SU-DHL-6 (cell line): ENCODE data around the gene CGB2.

Experiments
- H2AFZ ChIP-seq: fragments of 200-600 bp; sonication (generic); 2 replicates; pipeline ENCODE4 v1.6.1; 2014; ENCODE audit warnings: low read depth, mild to moderate bottlenecking, moderate library complexity, mixed read lengths, antibody characterized with exemption, low read length; ENCODE audit not compliant: severe bottlenecking
- H3F3A ChIP-seq: fragments of 200-600 bp; shearing (Covaris generic); 2 replicates; pipeline ENCODE4 v1.6.0; 2016; ENCODE audit warnings: antibody characterized with exemption, mild to moderate bottlenecking; ENCODE audit not compliant: insufficient read depth
- H3K27ac ChIP-seq: fragments of 200-600 bp; sonication (generic); 2 replicates; pipeline ENCODE4 v1.5.1; 2016; ENCODE audit warnings: low read depth, mild to moderate bottlenecking, low read length, moderate library complexity, mixed read lengths
- H3K27me3 ChIP-seq: fragments of 200-600 bp; sonication (generic), shearing (Covaris generic); 2 replicates; pipeline ENCODE4 v1.6.0; 2014; ENCODE audit warnings: mild to moderate bottlenecking, low read length
- H3K36me3 ChIP-seq: fragments of 200-600 bp; sonication (generic); 2 replicates; pipeline ENCODE4 v1.6.1; 2014; ENCODE audit warnings: mild to moderate bottlenecking, low read length, mixed read lengths
- H3K4me2 ChIP-seq: fragments of 300-600, 200-600 bp; shearing (Covaris generic), sonication (generic); 2 replicates; pipeline ENCODE4 v1.6.0; 2014; ENCODE audit warnings: low read length, low read depth, mild to moderate bottlenecking; ENCODE audit not compliant: poor library complexity, severe bottlenecking
- H3K4me3 ChIP-seq: fragments of 200-600 bp; sonication (generic); 2 replicates; pipeline ENCODE4 v1.5.1; 2014; ENCODE audit warnings: antibody characterized with exemption, low read length, mild to moderate bottlenecking, mixed read lengths; ENCODE audit not compliant: insufficient read depth, poor library complexity, severe bottlenecking
- H3K79me2 ChIP-seq: fragments of 200-600 bp; sonication (generic); 2 replicates; pipeline ENCODE4 v1.6.1; 2014; ENCODE audit warnings: mild to moderate bottlenecking, low read length, moderate library complexity; ENCODE audit not compliant: insufficient read depth
- H3K9ac ChIP-seq: fragments of 200-600 bp; sonication (generic); 2 replicates; pipeline ENCODE4 v1.7.0; 2014; ENCODE audit warnings: mild to moderate bottlenecking, low read length
- H3K9me2 ChIP-seq: fragments of 200-600 bp; sonication (generic); replicated peaks from 2 replicates; pipeline ENCODE4 v1.6.1; 2014; ENCODE audit warnings: low read length; ENCODE audit not compliant: insufficient read depth
- H3K9me3 ChIP-seq: fragments of 200-600 bp; sonication (generic); 2 replicates; pipeline ENCODE4 v1.6.1; 2014; ENCODE audit warnings: low read length, mixed read lengths; ENCODE audit not compliant: insufficient read depth
- H4K20me1 ChIP-seq: fragments of 200-600 bp; sonication (generic); 2 replicates; pipeline ENCODE4 v1.6.1; 2014; ENCODE audit warnings: low read depth, mild to moderate bottlenecking, antibody characterized with exemption, low read length, moderate library complexity, mixed read lengths
- EZH2phosphoT487 ChIP-seq: fragments of 200-600 bp; sonication (generic), shearing (Covaris generic); conservative IDR thresholded peaks from 2 replicates; pipeline ENCODE4 v1.6.1; 2018; ENCODE audit warnings: mild to moderate bottlenecking, antibody characterized with exemption, low read length, moderate library complexity, mixed read lengths
- TF ChIP-seq, protein P1 (sequence below): fragments of 200-600 bp; sonication (generic); IDR thresholded peaks from one replicate; pipeline ENCODE4 v1.5.1; 2017; ENCODE audit warnings: antibody characterized with exemption, mild to moderate bottlenecking, low read length, moderate library complexity; ENCODE audit not compliant: insufficient read depth, poor library complexity, severe bottlenecking

CGB2 gene

DNA sequence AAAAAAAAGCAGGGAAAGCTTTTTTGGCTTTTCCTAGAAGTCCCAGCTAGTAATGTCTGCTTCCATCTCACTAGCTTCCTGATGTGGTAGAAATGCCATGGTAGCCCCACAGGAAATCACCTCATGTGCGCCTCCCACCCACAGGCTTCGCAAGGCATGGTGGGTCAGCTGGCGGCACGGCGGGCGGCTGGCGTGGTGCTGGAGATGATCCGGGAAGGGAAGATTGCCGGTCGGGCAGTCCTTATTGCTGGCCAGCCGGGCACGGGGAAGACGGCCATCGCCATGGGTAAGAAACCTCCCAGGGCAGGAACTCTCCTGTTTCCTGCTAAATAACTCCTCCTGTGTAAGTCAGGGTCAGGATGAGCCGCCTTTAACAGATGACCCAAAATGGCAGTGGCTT lies 27.6 kb upstream of the CGB2 start:
- Histone ChIP-seq H3K9me3 (no peaks in the 10 kb centered on the region), H3K36me3 (no peaks in the 10 kb centered on the region; the same call in 1 of the 2 replicates), H3K9ac (no peak overlapping the region), H3K79me2 (0 out of 2 replicates have a peak, but pooled peaks cover 4% of the 10 kb centered on the region), H3F3A (no peaks in the 10 kb centered on the region), H3K9me2 (no peaks in the 10 kb centered on the region), H3K4me3 (no peak overlapping the region), H4K20me1 (no peaks in the 10 kb centered on the region), H2AFZ (no peak overlapping the region), H3K27ac (no peak overlapping the region), H3K27me3 (no peaks in the 10 kb centered on the region), H3K4me2 (no peak overlapping the region)
- no peak for TF ChIP-seq EZH2phosphoT487
- TF ChIP-seq, protein P1, sequence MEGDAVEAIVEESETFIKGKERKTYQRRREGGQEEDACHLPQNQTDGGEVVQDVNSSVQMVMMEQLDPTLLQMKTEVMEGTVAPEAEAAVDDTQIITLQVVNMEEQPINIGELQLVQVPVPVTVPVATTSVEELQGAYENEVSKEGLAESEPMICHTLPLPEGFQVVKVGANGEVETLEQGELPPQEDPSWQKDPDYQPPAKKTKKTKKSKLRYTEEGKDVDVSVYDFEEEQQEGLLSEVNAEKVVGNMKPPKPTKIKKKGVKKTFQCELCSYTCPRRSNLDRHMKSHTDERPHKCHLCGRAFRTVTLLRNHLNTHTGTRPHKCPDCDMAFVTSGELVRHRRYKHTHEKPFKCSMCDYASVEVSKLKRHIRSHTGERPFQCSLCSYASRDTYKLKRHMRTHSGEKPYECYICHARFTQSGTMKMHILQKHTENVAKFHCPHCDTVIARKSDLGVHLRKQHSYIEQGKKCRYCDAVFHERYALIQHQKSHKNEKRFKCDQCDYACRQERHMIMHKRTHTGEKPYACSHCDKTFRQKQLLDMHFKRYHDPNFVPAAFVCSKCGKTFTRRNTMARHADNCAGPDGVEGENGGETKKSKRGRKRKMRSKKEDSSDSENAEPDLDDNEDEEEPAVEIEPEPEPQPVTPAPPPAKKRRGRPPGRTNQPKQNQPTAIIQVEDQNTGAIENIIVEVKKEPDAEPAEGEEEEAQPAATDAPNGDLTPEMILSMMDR: no peak

DNA sequence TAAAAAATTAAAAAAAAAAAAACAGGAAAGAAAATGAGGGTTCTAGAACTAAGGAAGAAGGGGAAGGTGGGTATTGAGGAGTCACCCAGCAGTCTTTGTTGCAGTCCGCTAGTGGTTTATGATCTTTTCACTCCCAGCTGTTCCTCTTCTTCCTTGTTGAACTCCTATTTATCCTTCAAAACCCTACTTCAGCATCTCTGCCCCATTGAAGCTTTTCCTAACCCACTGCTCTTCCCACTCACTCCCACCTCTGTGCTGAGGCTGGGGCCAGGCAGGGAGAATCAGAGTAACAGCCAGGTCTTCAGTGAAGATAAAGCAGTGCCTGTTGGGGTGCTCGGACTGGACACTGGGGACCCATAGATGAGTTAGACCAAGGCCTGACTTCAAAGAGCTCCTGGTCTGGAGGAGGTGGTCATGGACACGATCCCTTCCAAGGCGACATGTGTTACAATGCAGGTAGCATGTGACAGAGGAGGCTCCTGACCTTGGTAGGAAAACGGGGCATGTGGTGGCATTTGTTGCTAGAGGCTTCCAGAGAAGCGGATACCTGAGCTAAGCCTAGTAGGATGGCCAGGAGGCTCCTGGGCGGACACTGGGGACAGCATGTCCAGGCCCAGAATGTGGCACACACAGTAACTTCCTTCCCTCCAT lies 26.6 kb upstream of the CGB2 start:
- H4K20me1 ChIP-seq: no peaks in the 10 kb centered on the region
- no peak overlapping the region for H3K27ac ChIP-seq
- no peaks in the 10 kb centered on the region for H3K9me3 ChIP-seq
- no peaks in the 10 kb centered on the region for H3K9me2 ChIP-seq
- TF ChIP-seq EZH2phosphoT487: no peak
- no peaks in the 10 kb centered on the region; the same call in 1 of the 2 replicates for H3K36me3 ChIP-seq
- H2AFZ ChIP-seq: no peak overlapping the region
- H3K4me3 ChIP-seq: no peak overlapping the region
- no peak overlapping the region for H3K4me2 ChIP-seq
- no peaks in the 10 kb centered on the region for H3K27me3 ChIP-seq
- 0 out of 2 replicates have a peak, but pooled peaks cover under 1% of the 10 kb centered on the region for H3K79me2 ChIP-seq
- H3K9ac ChIP-seq: no peak overlapping the region
- no peaks in the 10 kb centered on the region for H3F3A ChIP-seq

DNA sequence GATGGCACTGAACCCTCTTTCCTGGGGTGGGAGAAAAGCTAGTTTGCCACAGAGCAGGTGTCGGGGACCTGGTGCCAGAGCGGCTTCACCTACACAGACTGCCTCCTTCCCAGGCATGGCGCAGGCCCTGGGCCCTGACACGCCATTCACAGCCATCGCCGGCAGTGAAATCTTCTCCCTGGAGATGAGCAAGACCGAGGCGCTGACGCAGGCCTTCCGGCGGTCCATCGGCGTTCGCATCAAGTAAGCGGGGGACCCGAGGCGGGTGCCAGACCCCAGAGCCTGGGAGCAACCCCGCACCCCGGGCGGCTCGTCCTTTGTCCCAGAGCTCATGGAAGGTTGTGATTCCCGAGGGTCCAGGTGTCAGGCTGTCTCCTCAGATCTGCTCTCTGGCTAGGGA lies 24.8 kb upstream of the CGB2 start:
- Histone ChIP-seq H3K9ac (no peak overlapping the region), H3K9me3 (no peaks in the 10 kb centered on the region), H3K4me2 (no peak overlapping the region), H3K4me3 (no peak overlapping the region), H3K9me2 (no peaks in the 10 kb centered on the region), H3K79me2 (no peaks in the 10 kb centered on the region), H3F3A (no peaks in the 10 kb centered on the region), H3K27ac (no peak overlapping the region), H3K36me3 (no peaks in the 10 kb centered on the region; the same call in 1 of the 2 replicates), H2AFZ (no peak overlapping the region), H3K27me3 (no peaks in the 10 kb centered on the region), H4K20me1 (no peaks in the 10 kb centered on the region)
- TF ChIP-seq EZH2phosphoT487: no peak
- TF ChIP-seq, protein P1: no peak

DNA sequence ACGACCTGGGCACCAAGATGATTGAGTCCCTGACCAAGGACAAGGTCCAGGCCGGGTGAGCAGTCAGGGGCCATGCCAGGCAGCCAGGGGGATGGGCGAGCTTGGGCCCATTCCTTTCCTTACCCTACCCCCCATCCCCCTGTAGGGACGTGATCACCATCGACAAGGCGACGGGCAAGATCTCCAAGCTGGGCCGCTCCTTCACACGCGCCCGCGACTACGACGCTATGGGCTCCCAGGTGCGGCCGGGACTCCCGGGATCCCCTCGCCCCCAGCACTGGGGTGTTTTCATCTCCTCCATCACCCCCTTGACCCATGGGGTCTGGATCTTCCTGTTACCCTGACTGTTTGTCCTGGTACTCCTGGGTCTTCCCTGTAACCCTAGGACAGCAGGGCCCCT lies 21.9 kb upstream of the CGB2 start:
- H2AFZ ChIP-seq: no peak overlapping the region
- H3F3A ChIP-seq: no peaks in the 10 kb centered on the region
- H3K27me3 ChIP-seq: no peaks in the 10 kb centered on the region
- no peak overlapping the region for H3K9ac ChIP-seq
- no peaks in the 10 kb centered on the region for H3K9me3 ChIP-seq
- no peaks in the 10 kb centered on the region for H3K36me3 ChIP-seq
- H3K79me2 ChIP-seq: no peaks in the 10 kb centered on the region
- TF ChIP-seq, protein P1: no peak
- TF ChIP-seq EZH2phosphoT487: no peak
- H3K4me3 ChIP-seq: no peak overlapping the region
- H3K9me2 ChIP-seq: no peaks in the 10 kb centered on the region
- no peaks in the 10 kb centered on the region for H4K20me1 ChIP-seq
- no peak overlapping the region for H3K27ac ChIP-seq
- no peak overlapping the region for H3K4me2 ChIP-seq
